Kidney (tissue), 14 donors: ENCODE results near the gene LRRC63. TPM values are rescaled to one million over a fixed set of nuclear protein-coding genes. Genes with fewer than 3 reads are reported as not detected.
A peak's percentile ranks its signal among the peaks of the same experiment; 100 is the strongest.

Experiments used
- DNase-seq, 5 donors: peaks; one replicate each; pipeline ENCODE4 v3.0.0-alpha.2; 2013 to 2020
- FAIRE-seq: peaks from 2 replicates; lab custom pipeline; 2012; peaks lifted over from hg19 to GRCh38; lab: Jason Lieb, UNC
- H3K27ac ChIP-seq, 2 donors: one replicate each; pipeline ENCODE4 v1.7.0; 2013; ENCODE audit warnings: low read depth in 2 of 2, low read length in 2 of 2, inconsistent platforms in 1 of 2
- H3K27me3 ChIP-seq: one replicate; pipeline ENCODE4 v1.7.1; 2013; ENCODE audit warnings: low read length, inconsistent platforms; ENCODE audit not compliant: control insufficient read depth, insufficient read depth
- H3K36me3 ChIP-seq, 3 donors: one replicate each; pipeline versions ENCODE4 v1.7.0 to v1.7.1; 2013; ENCODE audit warnings: low read length in 3 of 3, control low read depth in 1 of 3, inconsistent platforms in 1 of 3; ENCODE audit not compliant: insufficient read depth in 3 of 3, control insufficient read depth in 2 of 3
- H3K4me1 ChIP-seq, 3 donors: one replicate each; pipeline versions ENCODE4 v1.7.0 to v1.7.1; 2013; ENCODE audit warnings: low read length in 3 of 3, inconsistent platforms in 1 of 3, low read depth in 1 of 3; ENCODE audit not compliant: control insufficient read depth in 2 of 3, insufficient read depth in 2 of 3
- H3K4me3 ChIP-seq, 3 donors: one replicate each; pipeline versions ENCODE4 v1.7.0 to v1.8.1; 2013; ENCODE audit warnings: low read length in 3 of 3, control low read depth in 1 of 3, inconsistent platforms in 1 of 3
- H3K9ac ChIP-seq, 3 donors: one replicate each; pipeline versions ENCODE4 v1.7.0 to v1.7.1; 2013; ENCODE audit warnings: low read length in 3 of 3, control low read depth in 1 of 3, inconsistent platforms in 1 of 3
- H3K9me3 ChIP-seq, 3 donors: one replicate each; pipeline versions ENCODE4 v1.7.0 to v1.7.1; 2013; ENCODE audit warnings: low read length in 3 of 3, control low read depth in 1 of 3, inconsistent platforms in 1 of 3; ENCODE audit not compliant: control insufficient read depth in 2 of 3, insufficient read depth in 1 of 3
- intact Hi-C: fragments of 100-400 bp; cut with DNase I; formaldehyde crosslinking; loops from one replicate; pipeline ENCODE4 v1.11.1; 2022
- polyA plus RNA-seq: library from polyadenylated mRNA; stranded (reverse); fragments of 350-450 nt; fragmentation: Illumina TruSeq; extraction: RNeasy Lipid Tissue Mini Kit (QIAGEN cat#74804); gene quantifications from one replicate; pipeline ENCODE4 v1.2.3, GENCODE V29; 2014; ENCODE audit warnings: low read depth, low replicate concordance; ENCODE audit not compliant: insufficient read depth
- total RNA-seq: library from RNA; stranded (reverse); fragmentation: NEBNext Ultra II Directional; extraction: Animal tissue kit (Norgen Biotek cat#: 25700); gene quantifications from one replicate; pipeline ENCODE4 v1.2.1, GENCODE V29; 2021
- TF ChIP-seq, protein P1 (sequence below): IDR thresholded peaks from 3 replicates; pipeline ENCODE4 v1.5.1; 2012; ENCODE audit warnings: mild to moderate bottlenecking, moderate library complexity, borderline replicate concordance; ENCODE audit not compliant: insufficient read depth; ENCODE audit errors: extremely low read depth
- donor health status: control.
- donor health status: control.
- donor health status: control.
- donor health status: control.
- donor health status: control.
- donor health status: DM: yes; HTN: yes; CAD: no.
- donor health status: Normal renal cell carcinoma (clear cell type).

Gene LRRC63
- total and polyA plus RNA-seq, 2 donors from 2014 or later: 0.17 to 0.31 TPM

DNA sequence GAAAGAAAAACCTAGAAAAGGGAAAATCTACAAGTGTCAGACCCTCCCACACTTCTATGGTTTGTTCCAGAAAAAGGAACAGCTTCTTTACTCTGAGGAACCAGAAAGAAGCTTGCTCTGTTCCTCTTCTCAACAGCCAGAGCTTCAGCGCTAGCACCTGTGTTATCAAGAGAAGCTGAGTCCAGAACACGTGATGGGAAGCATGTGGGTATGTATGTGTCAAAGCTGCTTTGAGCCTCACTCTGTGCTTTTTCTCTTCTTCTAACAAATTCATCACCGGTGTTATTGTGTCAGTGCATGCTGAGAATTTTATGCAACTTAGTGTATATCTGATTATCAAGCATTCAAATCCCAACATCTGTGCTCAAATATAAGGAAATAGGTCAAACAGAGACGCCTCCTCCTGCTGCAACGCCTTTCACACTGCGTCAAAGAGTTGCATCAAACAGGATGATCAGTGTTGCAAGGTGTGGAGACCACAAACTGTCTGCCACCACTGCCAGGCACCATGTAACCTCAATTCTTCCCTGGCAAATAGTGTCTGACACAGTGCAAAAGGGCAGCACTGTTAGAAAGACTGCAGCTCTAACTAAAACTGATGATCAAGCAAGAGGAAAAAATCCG, 83.9 kb downstream of the LRRC63 start:
- peak overlapping the region in 1 of 3 donors; percentile 25 for H3K4me3 ChIP-seq
- peaks cover 0 to 7% (median 0%) of the 10 kb centered on the region in 3 donors for H3K4me1 ChIP-seq
- intact Hi-C loops: no loop called here
- H3K27me3 ChIP-seq: no peaks in the 10 kb centered on the region
- FAIRE-seq (no peak), DNase-seq (peak in 1 of 5 donors; percentile 19)
- no peak overlapping the region for H3K27ac ChIP-seq
- no peaks in the 10 kb centered on the region for H3K9me3 ChIP-seq
- TF ChIP-seq, protein P1, sequence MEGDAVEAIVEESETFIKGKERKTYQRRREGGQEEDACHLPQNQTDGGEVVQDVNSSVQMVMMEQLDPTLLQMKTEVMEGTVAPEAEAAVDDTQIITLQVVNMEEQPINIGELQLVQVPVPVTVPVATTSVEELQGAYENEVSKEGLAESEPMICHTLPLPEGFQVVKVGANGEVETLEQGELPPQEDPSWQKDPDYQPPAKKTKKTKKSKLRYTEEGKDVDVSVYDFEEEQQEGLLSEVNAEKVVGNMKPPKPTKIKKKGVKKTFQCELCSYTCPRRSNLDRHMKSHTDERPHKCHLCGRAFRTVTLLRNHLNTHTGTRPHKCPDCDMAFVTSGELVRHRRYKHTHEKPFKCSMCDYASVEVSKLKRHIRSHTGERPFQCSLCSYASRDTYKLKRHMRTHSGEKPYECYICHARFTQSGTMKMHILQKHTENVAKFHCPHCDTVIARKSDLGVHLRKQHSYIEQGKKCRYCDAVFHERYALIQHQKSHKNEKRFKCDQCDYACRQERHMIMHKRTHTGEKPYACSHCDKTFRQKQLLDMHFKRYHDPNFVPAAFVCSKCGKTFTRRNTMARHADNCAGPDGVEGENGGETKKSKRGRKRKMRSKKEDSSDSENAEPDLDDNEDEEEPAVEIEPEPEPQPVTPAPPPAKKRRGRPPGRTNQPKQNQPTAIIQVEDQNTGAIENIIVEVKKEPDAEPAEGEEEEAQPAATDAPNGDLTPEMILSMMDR: no peak
- no peak overlapping the region for H3K9ac ChIP-seq
- no peaks in the 10 kb centered on the region for H3K36me3 ChIP-seq

GRCh38 chr13:46296115-46296822, 84.5 kb downstream of the LRRC63 start:
- H3K27me3 ChIP-seq: no peaks in the 10 kb centered on the region
- H3K4me3 ChIP-seq: no peak overlapping the region
- H3K9me3 ChIP-seq: no peaks in the 10 kb centered on the region
- intact Hi-C loops: no loop called here
- DNase-seq (no peak), FAIRE-seq (no peak)
- no peak overlapping the region for H3K9ac ChIP-seq
- H3K36me3 ChIP-seq: no peaks in the 10 kb centered on the region
- H3K4me1 ChIP-seq: peaks cover 0 to 7% (median 0%) of the 10 kb centered on the region in 3 donors
- H3K27ac ChIP-seq: no peak overlapping the region
- TF ChIP-seq, protein P1: no peak

DNA sequence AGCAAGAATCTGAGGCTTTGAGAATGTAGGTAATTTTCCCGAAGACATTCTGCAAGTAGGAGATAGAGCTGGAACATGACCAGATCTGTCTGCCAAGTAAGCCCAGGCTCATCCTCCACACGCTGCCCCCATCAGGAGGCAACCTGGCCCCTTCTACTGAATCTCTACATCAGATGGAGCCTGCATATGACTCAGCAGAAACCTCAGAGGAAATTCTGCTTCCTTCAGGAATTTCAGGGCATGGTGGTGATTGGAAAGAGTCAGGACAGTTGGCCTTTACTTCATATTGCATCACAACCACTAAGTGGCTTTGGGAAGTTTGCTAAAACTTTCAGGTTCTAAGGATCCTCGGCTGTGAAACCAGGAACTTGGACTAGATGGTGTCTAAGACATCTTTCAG, 85.2 kb downstream of the LRRC63 start:
- intact Hi-C loops: no loop called here
- Histone ChIP-seq H3K9me3 (no peaks in the 10 kb centered on the region), H3K4me1 (peaks cover 0 to 7% (median 0%) of the 10 kb centered on the region in 3 donors), H3K9ac (no peak overlapping the region), H3K27ac (no peak overlapping the region), H3K27me3 (no peaks in the 10 kb centered on the region), H3K36me3 (no peaks in the 10 kb centered on the region), H3K4me3 (no peak overlapping the region)
- TF ChIP-seq, protein P1: no peak
- FAIRE-seq: no peak
- DNase-seq: no peak
